Kasumi-1 (cell line): ENCODE measurements around the gene YTHDC1.
A peak's percentile ranks its signal among the peaks of the same experiment; 100 is the strongest.
"Not testable (repeated sequence)": the region's sequence is repeated elsewhere in the genome, so short reads cannot be mapped to it uniquely, and the experiment has no call there.

Experiments
- DNase-seq, 2 experiments: peaks; one replicate each; lab custom pipeline; 2025; lab: John Stamatoyannopoulos, UW

YTHDC1 gene

GRCh38 chr4:68288393-68288740 is 61.5 kb downstream of the YTHDC1 start:
- DNase-seq = no peak

- no peak for DNase-seq
Observed at GRCh38 chr4:68287704-68288392, 62.0 kb downstream of the YTHDC1 start.

- no peak for DNase-seq
Observed at GRCh38 chr4:68283714-68284113, 66.2 kb downstream of the YTHDC1 start.

- no peak for DNase-seq
Observed at GRCh38 chr4:68283095-68283494, 66.8 kb downstream of the YTHDC1 start.

GRCh38 chr4:68281796-68282740 is 67.8 kb downstream of the YTHDC1 start:
- DNase-seq = not testable (repeated sequence)

- DNase-seq = no peak
Observed at GRCh38 chr4:68278029-68278428, 71.9 kb downstream of the YTHDC1 start.

- no peak for DNase-seq
Observed at GRCh38 chr4:68277627-68278026, 72.3 kb downstream of the YTHDC1 start.

GRCh38 chr4:68272860-68273259 is 77.0 kb downstream of the YTHDC1 start:
- no peak for DNase-seq

- no peak for DNase-seq
Observed at GRCh38 chr4:68272380-68272779, 77.5 kb downstream of the YTHDC1 start.

GRCh38 chr4:68271851-68272357 is 78.0 kb downstream of the YTHDC1 start:
- DNase-seq = peak; percentile 65 to 83

- no peak for DNase-seq
Observed at GRCh38 chr4:68267433-68267944, 82.4 kb downstream of the YTHDC1 start.

- DNase-seq = no peak
Observed at GRCh38 chr4:68264875-68265565, 84.9 kb downstream of the YTHDC1 start.
